Stimulated activated CD4-positive, alpha-beta T cell treated with anti-CD3 and anti-CD28 coated beads, Interleukin-4, amount 100 ng/mL, for 1 hour (primary cell): ENCODE results near the gene ADGRV1.
"Not testable (repeated sequence)": the region's sequence is repeated elsewhere in the genome, so short reads cannot be mapped to it uniquely, and the experiment has no call there.

Source experiments
- DNase-seq: peaks from one replicate; pipeline ENCODE4 v3.0.0-alpha.2; 2020

The ADGRV1 gene

DNA sequence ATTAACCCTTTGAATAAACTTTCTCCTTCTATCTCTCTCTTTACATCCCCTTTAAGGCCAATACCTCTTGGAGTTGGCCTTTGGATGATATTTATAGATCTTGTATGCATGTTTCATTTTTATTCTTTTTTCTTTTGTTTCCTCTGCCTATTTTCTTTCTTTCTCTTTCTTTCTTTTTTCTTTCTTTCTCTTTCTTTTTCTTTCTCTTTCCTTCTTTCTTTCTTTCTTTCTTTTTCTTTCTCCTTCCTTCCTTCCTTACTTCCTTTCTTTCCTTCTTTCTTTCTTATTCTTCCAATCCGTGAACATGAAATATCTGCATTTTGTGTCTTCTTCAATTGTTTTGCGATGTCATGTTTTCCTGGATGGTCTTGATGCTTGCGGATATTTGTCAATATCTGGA is 276.1 kb downstream of the ADGRV1 start:
- no peak for DNase-seq

DNA sequence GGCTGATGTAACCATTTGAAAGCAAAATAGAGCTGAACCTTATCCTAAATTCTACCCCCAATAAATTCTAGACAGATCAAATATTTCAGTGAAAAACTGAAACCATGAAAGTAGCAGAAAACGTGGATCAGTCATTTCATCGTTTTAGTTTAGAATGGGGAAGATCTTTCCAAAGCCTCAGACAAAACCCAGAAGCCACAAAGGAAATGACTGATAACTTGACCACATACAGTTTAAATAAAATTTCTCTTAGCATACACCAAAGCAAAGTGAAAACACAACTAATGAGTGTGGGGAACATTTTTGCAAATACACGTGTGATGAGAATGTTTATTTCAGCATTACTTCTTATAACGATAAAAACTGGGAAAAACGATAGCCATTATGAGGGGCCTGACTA is 284.8 kb downstream of the ADGRV1 start:
- DNase-seq, result no peak

DNA sequence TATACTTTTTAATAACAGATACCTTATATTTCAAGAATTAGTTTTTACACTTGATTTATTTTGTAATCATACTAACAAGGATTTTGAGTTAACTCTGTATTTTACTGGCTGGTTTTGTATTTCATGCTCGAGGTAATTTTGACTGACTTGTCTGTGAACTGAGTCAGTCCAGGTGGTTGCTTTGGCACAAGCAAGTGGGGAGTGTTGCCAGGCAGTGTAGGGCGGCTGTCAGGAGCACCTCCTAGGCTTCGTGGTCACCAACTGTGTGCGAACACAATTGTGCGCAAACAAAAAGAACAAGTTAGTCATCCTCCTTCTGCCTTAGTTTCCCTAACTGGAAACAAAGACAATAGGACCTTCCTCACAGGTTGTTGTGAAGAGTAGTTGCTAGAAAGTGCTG is 286.3 kb downstream of the ADGRV1 start:
- DNase-seq, result no peak

DNA sequence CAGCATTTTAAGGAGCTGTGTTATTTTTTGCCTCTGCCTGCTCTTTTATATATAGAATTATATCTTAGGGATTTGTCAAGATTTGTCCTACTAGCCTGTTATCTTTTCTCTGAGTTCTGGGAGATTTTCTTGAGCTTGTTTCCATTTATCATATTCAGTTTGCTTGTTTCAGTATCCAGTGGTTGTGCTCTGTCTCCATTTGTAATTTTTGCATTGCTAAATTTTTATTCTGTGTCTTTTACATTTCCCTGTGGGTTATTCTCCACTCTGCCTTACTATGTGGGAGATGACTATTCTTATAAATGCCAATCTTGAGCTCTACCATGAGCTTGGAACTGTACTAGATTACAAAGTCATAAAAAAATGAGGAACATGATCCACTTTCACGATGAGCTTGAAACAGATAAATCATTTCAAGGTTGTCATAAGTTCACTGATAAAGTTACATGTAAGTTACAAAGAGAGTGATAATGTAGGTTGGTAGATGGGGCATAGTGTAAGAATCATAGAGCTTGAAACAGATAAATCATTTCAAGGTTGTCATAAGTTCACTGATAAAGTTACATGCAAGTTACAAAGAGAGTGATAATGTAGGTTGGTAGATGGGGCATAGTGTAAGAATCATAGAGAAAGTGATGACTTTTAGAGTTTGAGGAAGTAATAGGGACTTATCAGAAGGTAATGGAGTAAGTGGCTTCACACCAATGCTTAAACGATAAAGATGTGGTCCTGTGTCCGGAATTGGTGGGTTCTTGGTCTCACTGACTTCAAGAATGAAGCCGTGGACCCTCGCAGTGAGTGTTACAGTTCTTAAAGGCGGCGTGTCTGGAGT is 287.3 kb downstream of the ADGRV1 start:
- no peak for DNase-seq

DNA sequence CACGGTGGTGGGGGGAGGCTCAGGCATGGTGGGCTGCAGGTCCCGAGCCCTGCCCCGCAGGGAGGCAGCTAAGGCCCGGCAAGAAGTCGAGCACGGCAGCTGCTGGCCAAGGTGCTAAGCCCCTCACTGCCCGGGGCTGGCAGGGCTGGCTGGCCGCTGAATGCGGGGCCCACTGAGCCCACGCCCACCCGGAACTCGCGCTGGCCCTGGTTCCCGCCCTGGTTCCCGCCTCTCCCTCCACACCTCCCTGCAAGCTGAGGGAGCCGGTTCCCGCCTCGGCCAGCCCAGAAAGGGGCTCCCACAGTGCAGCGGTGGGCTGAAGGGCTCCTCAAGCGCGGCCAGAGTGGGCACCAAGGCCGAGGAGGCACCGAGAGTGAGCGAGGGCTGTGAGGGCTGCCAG is 289.0 kb downstream of the ADGRV1 start:
- DNase-seq, result not testable (repeated sequence)

DNA sequence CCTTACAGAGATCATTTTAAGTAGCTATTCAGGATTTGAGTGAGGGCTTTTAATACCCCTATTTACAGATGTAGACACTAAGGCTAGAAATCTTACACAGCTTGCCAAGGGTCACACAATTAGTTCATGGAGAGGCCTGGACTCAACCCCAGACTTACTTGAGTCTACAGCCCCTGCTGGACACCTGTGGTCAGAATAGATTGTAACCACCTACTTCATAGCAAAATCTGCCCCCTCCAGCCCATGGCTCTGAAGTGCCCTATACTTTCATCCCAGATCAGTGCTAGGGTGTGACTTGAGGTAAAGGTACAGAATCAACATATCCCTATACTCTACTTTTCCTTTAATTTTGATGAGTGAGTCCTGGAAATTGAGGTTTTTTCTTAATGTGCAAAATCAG is 291.3 kb downstream of the ADGRV1 start:
- DNase-seq, result no peak

DNA sequence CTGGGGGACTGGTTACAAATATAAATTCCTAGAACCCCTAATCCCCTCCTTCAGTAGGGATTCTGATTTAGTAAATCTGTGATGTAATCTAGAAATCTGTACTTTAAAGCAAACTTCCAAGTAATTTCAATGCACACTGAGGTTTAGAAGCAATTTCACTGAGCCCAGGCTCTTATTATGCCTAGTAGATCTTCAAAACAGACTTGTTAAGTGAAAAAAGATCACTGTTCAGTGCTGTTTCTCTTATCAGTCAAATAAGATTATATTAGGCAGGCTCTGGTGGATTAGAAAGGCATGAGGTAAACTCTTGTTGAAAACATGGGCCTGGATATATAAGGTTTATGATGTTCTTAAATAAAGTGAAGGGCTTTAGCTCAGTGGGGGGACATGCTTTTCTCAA is 293.9 kb downstream of the ADGRV1 start:
- DNase-seq, result no peak

DNA sequence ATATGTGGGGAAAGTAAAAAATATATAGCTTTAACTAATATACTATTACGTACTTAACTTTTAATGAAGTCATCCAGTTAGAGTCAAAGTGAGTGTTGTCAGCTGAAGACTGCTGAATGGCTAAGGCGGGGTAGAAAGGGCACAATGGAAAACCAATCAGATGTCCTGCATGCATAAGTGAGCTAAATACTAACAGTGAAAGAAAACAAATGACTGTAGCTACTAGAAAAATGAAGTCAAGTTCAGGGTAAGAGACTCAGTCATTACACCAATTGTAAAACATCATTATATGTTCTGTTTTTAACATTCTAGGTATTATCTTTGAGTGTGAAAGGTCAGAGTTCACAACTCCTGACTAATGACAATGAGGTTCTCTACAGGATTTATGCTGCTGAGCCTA is 295.2 kb downstream of the ADGRV1 start:
- no peak for DNase-seq

DNA sequence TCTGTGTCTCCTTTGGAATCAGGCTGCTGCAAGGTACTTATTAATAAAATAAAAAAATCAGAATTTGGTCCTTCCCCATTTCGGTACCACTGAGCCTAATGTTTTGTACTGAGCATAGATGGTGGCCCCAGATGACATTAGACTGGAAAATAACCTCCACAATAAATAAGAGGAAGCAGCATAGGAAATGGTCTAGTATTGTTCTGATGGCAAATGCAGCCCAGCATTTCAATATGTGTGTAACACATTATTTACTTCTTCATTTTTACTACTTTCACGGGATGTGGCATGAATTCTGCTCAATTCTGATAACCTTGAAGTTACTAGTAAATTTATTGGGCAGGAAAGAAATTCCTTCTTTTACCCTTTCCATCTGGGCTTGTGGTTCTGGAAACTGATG is 295.6 kb downstream of the ADGRV1 start:
- no peak for DNase-seq

DNA sequence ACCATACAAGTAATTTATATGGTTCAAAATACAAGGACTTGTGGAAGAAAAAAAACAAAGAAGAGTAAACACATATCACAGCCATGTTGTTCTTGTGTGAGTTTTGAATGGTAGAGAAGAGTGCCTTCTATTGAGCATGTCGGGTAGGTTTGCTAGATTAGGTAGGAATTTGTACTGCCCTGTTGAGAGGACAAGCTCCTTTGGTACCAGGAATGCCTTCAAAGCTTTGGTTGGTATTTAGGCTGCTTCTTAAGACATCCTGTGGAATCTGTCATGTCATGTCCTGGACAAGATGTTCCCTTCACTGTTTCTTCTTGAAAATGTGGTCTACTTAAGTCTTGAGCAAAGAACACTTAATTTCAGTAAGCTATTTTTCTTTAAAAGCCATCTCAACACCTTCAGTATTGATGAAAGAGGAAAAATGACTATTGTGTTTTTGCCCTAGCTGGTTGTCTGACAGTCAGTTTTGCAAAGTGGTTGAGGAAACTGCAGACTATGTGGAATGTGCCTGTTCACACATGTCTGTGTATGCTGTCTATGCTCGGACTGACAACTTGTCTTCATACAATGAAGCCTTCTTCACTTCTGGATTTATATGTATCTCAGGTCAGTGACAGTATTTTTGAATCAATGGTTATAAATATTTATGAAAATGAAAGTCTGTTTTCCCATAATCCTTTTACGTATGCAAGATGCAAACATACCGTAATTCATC is 296.9 kb downstream of the ADGRV1 start:
- no peak for DNase-seq

DNA sequence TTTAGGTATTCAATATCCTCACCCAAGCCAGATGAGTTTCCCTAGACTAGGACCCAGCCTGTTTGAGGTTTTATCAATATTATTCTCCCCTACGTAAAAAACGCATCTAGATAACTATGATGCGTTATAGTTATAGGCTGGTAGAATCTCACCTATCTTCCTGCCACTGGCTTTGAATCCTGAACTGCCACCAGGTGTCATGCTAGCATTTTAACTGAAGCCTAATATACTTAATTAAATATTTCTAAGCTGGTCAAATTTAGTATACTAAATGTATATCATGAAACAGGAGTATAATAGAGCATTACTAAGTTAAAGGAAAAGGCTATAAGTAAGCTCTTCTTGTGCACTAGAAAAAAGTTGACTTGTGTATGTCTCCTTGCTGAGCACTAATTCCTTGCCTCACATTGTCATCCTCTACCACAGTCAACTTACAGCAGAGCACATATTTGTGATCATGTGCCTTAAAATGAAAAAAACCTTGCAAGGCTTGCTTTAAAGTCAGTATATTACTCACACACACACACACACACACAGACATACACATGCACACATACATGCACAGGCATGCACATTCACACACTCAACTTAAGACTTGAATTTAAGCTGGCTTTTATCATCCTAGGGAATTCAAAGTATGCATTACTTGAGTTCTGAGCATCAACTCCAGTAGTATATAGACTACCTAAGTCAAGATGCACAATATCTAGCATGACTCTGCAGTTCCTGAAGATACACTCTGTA is 303.4 kb downstream of the ADGRV1 start:
- no peak for DNase-seq

DNA sequence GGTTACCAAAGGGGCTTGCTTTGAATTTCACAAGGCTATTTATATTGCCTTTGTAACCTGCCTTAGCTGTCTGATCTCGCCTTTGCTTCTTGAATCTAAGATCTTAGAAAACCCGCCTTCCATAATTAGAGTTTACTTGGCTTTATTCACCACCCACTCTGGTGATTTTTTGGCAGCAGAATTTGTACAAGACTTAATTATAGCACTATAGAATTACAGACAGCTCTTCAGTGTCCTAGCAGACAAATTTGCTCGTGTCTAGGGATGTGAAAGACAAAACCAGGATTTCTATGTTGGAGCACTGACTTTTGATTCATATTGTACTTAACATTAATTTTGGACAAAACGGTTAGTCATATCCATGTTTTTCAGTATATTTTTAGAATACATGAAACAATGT is 306.6 kb downstream of the ADGRV1 start:
- DNase-seq, result no peak

DNA sequence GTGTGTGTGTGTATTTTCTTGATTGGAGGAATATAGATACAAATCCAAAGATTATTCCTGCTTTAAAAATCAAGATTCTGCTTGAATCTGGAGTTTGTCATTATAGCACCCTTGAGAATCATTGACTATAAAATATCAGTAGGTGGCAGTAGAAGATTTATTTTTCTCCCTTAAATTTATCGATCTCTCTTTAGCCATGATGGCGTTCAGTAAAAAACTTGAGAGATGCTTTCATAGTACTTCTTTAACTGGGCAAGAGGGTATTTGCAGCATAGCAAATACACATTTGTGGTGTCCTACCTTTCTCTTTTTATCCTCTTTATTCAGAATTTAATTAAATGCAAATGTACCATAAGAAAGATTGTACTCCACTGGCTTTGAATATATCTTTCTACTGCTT is 307.7 kb downstream of the ADGRV1 start:
- no peak for DNase-seq

DNA sequence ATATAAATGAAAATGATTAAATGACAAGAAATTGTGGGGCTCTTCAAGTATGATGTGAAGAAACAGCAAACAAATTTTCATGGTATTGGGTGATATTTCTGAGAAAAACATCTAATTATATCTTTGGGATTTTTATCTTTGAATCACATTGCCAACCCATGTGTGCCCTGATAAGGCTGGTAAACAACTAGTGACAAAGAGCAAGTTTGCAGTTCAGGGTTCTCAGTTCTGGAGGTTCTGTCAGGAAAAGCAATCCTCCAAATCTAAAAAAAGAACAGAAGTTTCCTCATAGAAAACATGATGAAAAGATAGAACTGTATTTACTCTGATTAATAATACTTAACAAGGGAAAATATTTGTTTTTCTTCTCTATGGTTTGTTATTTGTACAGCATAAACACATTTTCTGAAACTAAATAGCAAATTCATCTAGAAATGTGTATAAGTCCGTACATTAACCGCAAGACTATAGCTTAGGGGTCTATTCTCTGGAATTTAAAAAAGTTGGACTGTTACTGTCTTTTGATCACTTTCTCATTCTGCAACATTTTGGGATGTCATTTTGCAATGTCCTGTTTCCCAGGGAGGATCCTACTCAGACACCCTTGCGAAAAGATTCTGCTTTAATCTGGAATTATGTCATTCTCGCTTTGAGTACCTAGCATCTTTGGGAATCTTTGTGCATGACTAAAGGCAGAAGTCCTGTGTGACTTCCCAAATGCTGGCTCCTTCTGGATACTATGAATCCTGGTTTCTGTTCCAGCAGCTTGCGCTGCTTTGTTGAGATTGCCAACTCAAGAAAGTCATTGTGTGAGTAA is 308.5 kb downstream of the ADGRV1 start:
- no peak for DNase-seq

DNA sequence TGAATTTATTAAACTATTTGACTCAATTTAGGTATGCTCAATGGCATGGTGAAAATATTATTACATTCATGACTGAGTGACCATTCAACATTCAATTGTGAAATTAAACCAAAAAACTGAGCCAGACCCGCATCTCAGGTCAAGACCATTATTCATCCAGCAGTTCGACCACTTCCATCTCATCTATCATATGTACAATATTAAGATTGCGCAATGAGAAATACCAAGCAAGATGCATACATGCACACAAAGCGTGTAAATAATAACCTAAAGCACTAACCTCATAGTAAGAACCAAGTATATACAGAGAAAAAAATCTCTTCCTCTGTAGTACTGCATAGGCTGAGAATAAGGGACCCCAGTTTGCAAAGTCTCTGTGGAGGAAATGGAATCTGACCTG is 310.2 kb downstream of the ADGRV1 start:
- no peak for DNase-seq

DNA sequence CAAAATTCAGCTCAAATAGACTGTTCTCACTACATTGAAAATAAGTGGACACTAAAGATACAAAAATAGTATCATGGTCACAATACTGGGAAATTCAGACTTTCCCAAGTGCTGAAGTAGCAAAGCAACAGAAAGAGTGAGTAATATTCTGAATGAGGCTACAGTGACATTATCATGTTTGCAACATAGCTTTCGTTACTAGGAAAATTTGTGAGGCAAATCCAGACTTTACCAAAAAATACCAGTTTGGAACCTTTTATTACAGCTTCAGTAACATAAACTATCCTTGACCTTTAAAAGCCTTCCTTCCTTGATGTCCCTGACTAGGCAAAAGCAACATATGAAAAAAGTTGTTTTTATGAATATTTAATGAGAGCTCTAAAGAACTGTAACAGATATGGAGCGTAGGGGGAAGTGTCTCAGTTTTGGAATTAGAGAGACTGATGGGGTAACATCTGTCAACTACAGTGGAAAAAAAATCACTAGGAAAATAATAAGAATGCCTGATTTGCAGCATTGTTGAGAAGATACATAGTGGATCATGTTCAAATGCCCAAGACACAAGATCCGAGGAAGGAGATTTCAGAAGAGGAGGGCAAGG is 312.9 kb downstream of the ADGRV1 start:
- no peak for DNase-seq

DNA sequence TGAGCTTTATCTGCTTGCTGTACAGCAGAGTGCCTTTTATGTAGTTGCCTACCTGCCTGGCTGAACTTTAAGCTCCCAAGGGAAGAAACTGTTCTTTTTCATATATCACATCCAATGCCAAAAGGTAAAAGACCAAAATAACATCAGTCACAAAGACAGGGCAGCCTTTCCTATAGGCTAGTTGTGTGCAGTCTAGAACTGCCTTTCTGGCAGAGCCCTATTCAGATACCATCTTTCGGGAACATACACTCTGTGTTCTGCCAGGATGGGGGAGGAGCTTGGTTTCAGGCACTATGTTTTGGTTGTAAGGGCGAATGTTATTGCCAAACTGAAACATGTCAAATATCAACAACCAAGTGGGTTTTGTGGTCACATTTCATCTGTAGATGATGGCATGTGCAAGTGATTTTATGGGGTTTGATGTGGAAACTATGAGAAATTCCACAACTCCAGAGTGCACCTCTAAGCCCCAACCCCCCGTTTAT is 314.5 kb downstream of the ADGRV1 start:
- DNase-seq, result no peak

DNA sequence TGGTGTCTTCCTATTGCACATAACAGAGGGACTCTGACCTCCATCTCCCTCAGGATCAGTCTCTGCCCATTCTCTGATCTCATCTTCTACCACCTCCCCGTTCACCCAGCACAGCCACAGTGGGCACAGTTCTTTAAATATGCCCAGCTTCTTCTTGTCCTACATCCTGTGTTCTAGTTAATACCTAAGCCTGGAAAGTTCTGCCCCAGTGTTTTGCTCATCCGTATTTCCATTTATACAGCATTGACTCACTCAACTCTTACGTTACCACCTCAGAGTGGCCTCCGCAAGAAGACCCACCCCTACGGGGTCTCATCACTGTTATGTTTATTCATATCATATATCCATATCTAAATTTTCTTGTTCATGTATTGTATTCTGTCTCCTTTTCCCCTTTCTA is 315.5 kb downstream of the ADGRV1 start:
- no peak for DNase-seq

DNA sequence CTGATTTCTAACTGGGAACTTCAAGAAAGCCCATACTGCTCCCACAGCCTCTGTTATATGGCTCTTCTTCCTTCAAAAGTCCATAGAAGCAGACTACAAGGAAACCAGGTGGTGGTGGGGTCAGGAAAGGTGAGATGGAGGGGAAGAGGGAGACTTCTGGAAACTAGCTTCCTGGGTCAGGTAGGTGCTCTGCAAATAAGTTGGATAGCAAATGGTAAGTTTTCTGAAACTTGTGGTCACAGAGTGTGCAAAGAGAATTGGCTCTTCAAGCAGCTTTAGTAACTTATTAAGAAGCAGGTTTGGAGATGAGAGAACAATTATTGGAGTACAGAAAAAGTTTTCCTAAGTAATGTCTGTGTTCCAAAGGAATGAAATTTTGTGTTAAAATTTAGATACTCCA is 316.9 kb downstream of the ADGRV1 start:
- no peak for DNase-seq

DNA sequence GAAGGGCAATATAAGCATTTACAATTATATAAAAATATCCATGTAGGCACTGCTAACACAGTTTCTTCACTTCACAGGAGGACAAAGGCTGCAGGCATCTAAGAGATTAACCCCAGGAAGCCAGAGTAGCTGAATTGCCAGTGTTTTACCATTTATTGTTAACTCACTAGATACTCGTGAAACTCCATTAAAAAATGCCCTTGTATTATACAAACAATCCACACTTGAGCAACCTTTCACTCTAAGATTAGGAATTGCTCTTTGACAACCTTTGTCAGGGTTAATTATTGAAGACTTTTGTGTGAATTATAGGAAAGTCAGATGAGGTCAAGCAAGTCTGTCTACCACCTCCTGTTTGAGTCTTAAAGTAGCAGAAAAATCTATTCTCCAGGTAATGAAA is 317.8 kb downstream of the ADGRV1 start:
- no peak for DNase-seq

DNA sequence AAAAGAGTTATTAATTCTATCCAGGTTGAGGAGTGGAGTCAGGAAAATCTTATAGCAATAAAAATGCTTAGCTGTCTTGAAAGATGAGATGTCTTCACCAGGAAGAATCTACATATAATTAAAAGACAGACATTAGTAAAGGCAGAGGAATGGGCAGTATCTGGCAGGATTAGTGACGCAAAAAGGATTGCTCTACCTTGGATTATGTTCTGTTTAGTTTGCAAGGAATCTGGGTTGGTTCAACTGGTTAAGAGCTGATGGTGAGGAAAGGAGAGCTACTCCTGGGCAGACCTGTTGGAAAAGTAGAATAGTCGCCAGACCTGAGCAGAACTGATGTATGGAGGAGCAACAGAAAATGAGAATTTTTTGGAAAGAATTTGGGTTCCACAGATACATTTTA is 318.5 kb downstream of the ADGRV1 start:
- no peak for DNase-seq

DNA sequence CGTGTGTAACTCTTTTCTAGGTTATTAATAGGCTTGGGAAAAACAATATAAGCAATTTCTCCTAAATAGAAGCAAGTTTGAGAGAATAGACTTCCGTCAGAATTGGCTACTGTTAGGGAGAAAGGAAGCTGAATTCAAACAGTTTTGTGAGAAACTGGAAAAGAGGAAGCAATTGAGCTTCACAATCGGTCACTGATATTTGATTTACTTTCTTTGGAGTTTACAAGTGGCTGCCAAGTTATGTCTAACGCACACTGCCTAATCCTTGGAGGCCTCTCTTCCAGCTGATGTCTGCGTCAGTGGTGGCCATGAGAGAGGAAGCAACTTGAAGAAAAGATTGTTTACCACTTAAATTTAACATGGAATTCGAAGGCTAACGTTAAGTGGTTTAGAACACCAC is 319.5 kb downstream of the ADGRV1 start:
- DNase-seq, result no peak
